ENCODE data around the gene ALG12.

GRCh38 chr22:49937758-49938564 lies 19.7 kb upstream of the ALG12 start:
- TF ChIP-seq POLR2A (IDR thresholded peaks at IDR 0.05) (no peak), CTCF (IDR thresholded peaks at IDR 0.05) (no peak)
